NB4 (cell line): Measurements from ENCODE around the gene GALNS.

Source experiments
- MYC ChIP-seq: IDR thresholded peaks from 2 replicates; pipeline ENCODE4 v1.6.1; 2011; ENCODE audit warnings: low read depth, low read length
- POLR2A ChIP-seq: IDR thresholded peaks from 2 replicates; pipeline ENCODE4 v1.6.1; 2011; ENCODE audit warnings: mild to moderate bottlenecking; ENCODE audit not compliant: insufficient read length; ENCODE audit errors: extremely low read depth
- TF ChIP-seq, protein P1 (sequence below): IDR thresholded peaks from one replicate; pipeline ENCODE4 v1.5.1; 2012; ENCODE audit warnings: low read depth, low read length
- TF ChIP-seq, protein P2 (sequence below): IDR thresholded peaks from 2 replicates; pipeline ENCODE4 v1.6.1; 2011; ENCODE audit warnings: low read depth, low read length

DNA sequence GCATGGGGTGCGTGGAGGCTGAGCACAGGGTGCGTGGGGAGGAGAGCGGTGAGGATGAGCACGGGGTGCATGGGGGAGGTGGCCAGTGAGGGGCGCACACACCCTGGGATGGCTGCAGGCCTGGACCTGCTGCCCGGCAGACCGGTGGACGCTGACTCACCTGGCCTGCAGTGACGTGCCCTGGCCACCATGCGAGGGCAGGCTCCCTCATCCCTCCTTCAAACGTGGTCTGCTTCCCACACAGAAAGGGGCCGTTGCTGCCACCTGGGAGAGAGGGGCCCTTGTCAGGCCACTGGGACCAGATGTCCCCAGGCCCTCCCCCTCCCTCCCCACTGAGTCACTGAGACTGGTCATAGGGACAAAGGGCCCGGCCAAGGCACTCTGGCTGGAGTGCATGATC is 24.9 kb downstream of the GALNS start:
- TF ChIP-seq, protein P1, sequence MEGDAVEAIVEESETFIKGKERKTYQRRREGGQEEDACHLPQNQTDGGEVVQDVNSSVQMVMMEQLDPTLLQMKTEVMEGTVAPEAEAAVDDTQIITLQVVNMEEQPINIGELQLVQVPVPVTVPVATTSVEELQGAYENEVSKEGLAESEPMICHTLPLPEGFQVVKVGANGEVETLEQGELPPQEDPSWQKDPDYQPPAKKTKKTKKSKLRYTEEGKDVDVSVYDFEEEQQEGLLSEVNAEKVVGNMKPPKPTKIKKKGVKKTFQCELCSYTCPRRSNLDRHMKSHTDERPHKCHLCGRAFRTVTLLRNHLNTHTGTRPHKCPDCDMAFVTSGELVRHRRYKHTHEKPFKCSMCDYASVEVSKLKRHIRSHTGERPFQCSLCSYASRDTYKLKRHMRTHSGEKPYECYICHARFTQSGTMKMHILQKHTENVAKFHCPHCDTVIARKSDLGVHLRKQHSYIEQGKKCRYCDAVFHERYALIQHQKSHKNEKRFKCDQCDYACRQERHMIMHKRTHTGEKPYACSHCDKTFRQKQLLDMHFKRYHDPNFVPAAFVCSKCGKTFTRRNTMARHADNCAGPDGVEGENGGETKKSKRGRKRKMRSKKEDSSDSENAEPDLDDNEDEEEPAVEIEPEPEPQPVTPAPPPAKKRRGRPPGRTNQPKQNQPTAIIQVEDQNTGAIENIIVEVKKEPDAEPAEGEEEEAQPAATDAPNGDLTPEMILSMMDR: no peak
- TF ChIP-seq, protein P2, sequence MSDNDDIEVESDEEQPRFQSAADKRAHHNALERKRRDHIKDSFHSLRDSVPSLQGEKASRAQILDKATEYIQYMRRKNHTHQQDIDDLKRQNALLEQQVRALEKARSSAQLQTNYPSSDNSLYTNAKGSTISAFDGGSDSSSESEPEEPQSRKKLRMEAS: no peak
- TF ChIP-seq POLR2A: no peak
- no peak for TF ChIP-seq MYC
